H1 (cell line): ENCODE results near the gene ZNF202. TPM values are rescaled to one million over a fixed set of nuclear protein-coding genes. Genes with fewer than 3 reads are reported as not detected.

Experiments
- CTCF ChIA-PET: fragments of 300-600 bp; sonication (Branson Sonifier 250); formaldehyde crosslinking; loops from one replicate; lab custom pipeline; 2021; ENCODE audit not compliant: partially characterized antibody; lab: Charles Lee
- POLR2A ChIA-PET: fragments of 300-600 bp; sonication (Branson Sonifier 250); formaldehyde crosslinking; loops from one replicate; lab custom pipeline; 2021; ENCODE audit warnings: inconsistent platforms; ENCODE audit not compliant: partially characterized antibody; lab: Charles Lee
- DNase-seq, 2 experiments: peaks; one replicate each; pipeline versions ENCODE4 v3.0.0 to v3.0.0-alpha.2; 2010 to 2022; ENCODE audit warnings: low spot score in 2 of 2, low read depth in 1 of 2, mixed read lengths in 1 of 2
- FAIRE-seq: peaks from 2 replicates; lab custom pipeline; 2011; peaks lifted over from hg19 to GRCh38; lab: Jason Lieb, UNC
- H2AFZ ChIP-seq: 2 replicates; pipeline ENCODE4 v1.8.1; 2012; ENCODE audit warnings: low read length, inconsistent platforms
- H2AK5ac ChIP-seq: 2 replicates; pipeline ENCODE4 v1.6.1; 2013; ENCODE audit warnings: low read depth, low read length
- H2BK120ac ChIP-seq: replicated peaks from 2 replicates; pipeline ENCODE3; 2013; ENCODE audit warnings: low read depth, low read length, inconsistent platforms
- H2BK12ac ChIP-seq: 2 replicates; pipeline ENCODE4 v1.6.1; 2013; ENCODE audit warnings: low read depth, low read length
- H2BK15ac ChIP-seq: 2 replicates; pipeline ENCODE4 v1.6.1; 2013; ENCODE audit warnings: low read length
- H2BK20ac ChIP-seq: 2 replicates; pipeline ENCODE4 v1.6.1; 2013; ENCODE audit warnings: low read length
- H2BK5ac ChIP-seq: 2 replicates; pipeline ENCODE4 v1.6.1; 2013; ENCODE audit warnings: low read depth, low read length
- H3K14ac ChIP-seq: 2 replicates; pipeline ENCODE4 v1.6.1; 2013; ENCODE audit warnings: inconsistent platforms; ENCODE audit not compliant: insufficient read length
- H3K18ac ChIP-seq: 2 replicates; pipeline ENCODE4 v1.6.1; 2013; ENCODE audit warnings: low read length; ENCODE audit errors: extremely low read depth
- H3K23ac ChIP-seq: 2 replicates; pipeline ENCODE4 v1.6.1; 2013; ENCODE audit warnings: inconsistent platforms; ENCODE audit not compliant: insufficient read length
- H3K23me2 ChIP-seq: 2 replicates; pipeline ENCODE4 v1.6.1; 2013; ENCODE audit warnings: low read depth, low read length
- H3K27ac ChIP-seq: 2 replicates; pipeline ENCODE4 v1.6.1; 2011; ENCODE audit warnings: low read depth, low read length, inconsistent platforms
- H3K27me3 ChIP-seq, 4 experiments: replicated peaks in 1 of 4; 1 replicate in 1 of 4; 2 replicates in 3 of 4; pipeline versions ENCODE4 v1.6.1 to v1.8.1; 2011 to 2013; ENCODE audit warnings: low read length in 3 of 4, mild to moderate bottlenecking in 3 of 4, inconsistent platforms in 2 of 4, mixed read lengths in 2 of 4, moderate library complexity in 1 of 4; ENCODE audit not compliant: control insufficient read depth in 3 of 4, insufficient read depth in 3 of 4; ENCODE audit errors: extremely low read depth in 1 of 4
- H3K36me3 ChIP-seq, 4 experiments: 2 replicates each; pipeline versions ENCODE4 v1.6.1 to v1.8.1; 2011 to 2013; ENCODE audit warnings: mild to moderate bottlenecking in 4 of 4, low read length in 3 of 4, moderate library complexity in 2 of 4, control low read depth in 1 of 4, inconsistent platforms in 1 of 4; ENCODE audit not compliant: insufficient read depth in 4 of 4, control insufficient read depth in 2 of 4
- H3K4ac ChIP-seq: replicated peaks from 2 replicates; pipeline ENCODE3; 2013; ENCODE audit warnings: low read length, low read depth, mixed read lengths, inconsistent platforms; ENCODE audit not compliant: insufficient read length
- H3K4me1 ChIP-seq, 4 experiments: replicated peaks in 1 of 4; 1 replicate in 1 of 4; 2 replicates in 3 of 4; pipeline versions ENCODE4 v1.6.1 to v1.8.1; 2011 to 2013; ENCODE audit warnings: low read length in 3 of 4, inconsistent platforms in 2 of 4, mixed read lengths in 1 of 4; ENCODE audit not compliant: insufficient read depth in 4 of 4, control insufficient read depth in 3 of 4
- H3K4me2 ChIP-seq, 2 experiments: 2 replicates each; pipeline versions ENCODE4 v1.6.1 to v1.8.1; 2011 to 2013; ENCODE audit warnings: low read depth in 2 of 2, low read length in 2 of 2, control low read depth in 1 of 2, inconsistent platforms in 1 of 2, mild to moderate bottlenecking in 1 of 2; ENCODE audit not compliant: insufficient read depth in 1 of 2
- H3K4me3 ChIP-seq, 4 experiments: fragments of 200-600, 300-600 bp in 1 of 4; sonication (generic), shearing (Covaris generic), sonication (Bioruptor Twin) in 1 of 4; 2 replicates each; pipeline versions ENCODE4 v1.5.1 to v1.8.1; 2011 to 2016; ENCODE audit warnings: low read length in 4 of 4, low read depth in 3 of 4, control low read depth in 2 of 4, inconsistent platforms in 2 of 4, mild to moderate bottlenecking in 2 of 4, mixed read lengths in 1 of 4, moderate library complexity in 1 of 4; ENCODE audit not compliant: insufficient read depth in 2 of 4; ENCODE audit errors: extremely low read depth in 1 of 4
- H3K56ac ChIP-seq: replicated peaks from 2 replicates; pipeline ENCODE3; 2013; ENCODE audit warnings: low read depth, mild to moderate bottlenecking, mixed read lengths, low read length, inconsistent platforms; ENCODE audit not compliant: insufficient read length
- H3K79me1 ChIP-seq: 2 replicates; pipeline ENCODE4 v1.6.1; 2013; ENCODE audit warnings: low read depth, low read length, control low read depth
- H3K79me2 ChIP-seq, 2 experiments: 2 replicates each; pipeline versions ENCODE4 v1.6.1 to v1.8.1; 2012 to 2013; ENCODE audit warnings: low read length in 2 of 2, mild to moderate bottlenecking in 2 of 2, inconsistent platforms in 1 of 2; ENCODE audit not compliant: insufficient read depth in 2 of 2, control insufficient read depth in 1 of 2
- H3K9ac ChIP-seq, 4 experiments: replicated peaks in 1 of 4; 1 replicate in 1 of 4; 2 replicates in 3 of 4; pipeline versions ENCODE4 v1.6.1 to v1.8.1; 2011 to 2013; ENCODE audit warnings: low read depth in 3 of 4, low read length in 3 of 4, control low read depth in 2 of 4, mild to moderate bottlenecking in 2 of 4, moderate library complexity in 2 of 4, inconsistent platforms in 1 of 4; ENCODE audit errors: extremely low read depth in 1 of 4
- H3K9me3 ChIP-seq, 2 experiments: 2 replicates each; pipeline versions ENCODE4 v1.6.1 to v1.8.1; 2012 to 2013; ENCODE audit warnings: mild to moderate bottlenecking in 2 of 2, moderate library complexity in 2 of 2, control low read depth in 1 of 2, inconsistent platforms in 1 of 2, low read depth in 1 of 2, low read length in 1 of 2, mixed read lengths in 1 of 2; ENCODE audit not compliant: insufficient read depth in 2 of 2
- H4K20me1 ChIP-seq, 2 experiments: replicated peaks in 1 of 2; 2 replicates each; pipeline versions ENCODE3 to v1.8.1; 2011 to 2013; ENCODE audit warnings: inconsistent platforms in 2 of 2, low read length in 2 of 2, mild to moderate bottlenecking in 1 of 2; ENCODE audit not compliant: insufficient read depth in 2 of 2, control insufficient read depth in 1 of 2
- H4K5ac ChIP-seq: 2 replicates; pipeline ENCODE4 v1.6.1; 2013; ENCODE audit warnings: low read length, low read depth, mixed read lengths, inconsistent platforms; ENCODE audit not compliant: insufficient read length
- H4K8ac ChIP-seq: 2 replicates; pipeline ENCODE4 v1.8.0; 2013; ENCODE audit warnings: mild to moderate bottlenecking, moderate library complexity, low read length, inconsistent platforms; ENCODE audit not compliant: insufficient read depth; ENCODE audit errors: extremely low read depth
- H4K91ac ChIP-seq: replicated peaks from 2 replicates; pipeline ENCODE3; 2013; ENCODE audit warnings: low read length, mixed read lengths, inconsistent platforms; ENCODE audit not compliant: insufficient read length
- RBBP5 ChIP-seq: IDR thresholded peaks from 2 replicates; pipeline ENCODE4 v1.7.1; 2012; ENCODE audit warnings: low read depth, mild to moderate bottlenecking, inconsistent platforms, low read length, moderate library complexity, borderline replicate concordance
- USF2 ChIP-seq: IDR thresholded peaks from 2 replicates; pipeline ENCODE4 v1.6.1; 2011; ENCODE audit warnings: low read length, improper control_type of control experiment
- WGBS, 2 experiments: shearing (Covaris generic) in 1 of 2; methylation state at CpG; one replicate each; pipeline versions ENCODE4 v1.1.6 to v1.1.7; 2013 to 2015; ENCODE audit warnings: low lambda C conversion rate in 2 of 2, mixed read lengths in 2 of 2, inconsistent platforms in 1 of 2, low coverage in 1 of 2, missing lambda C conversion rate in 1 of 2; ENCODE audit not compliant: insufficient replicate concordance in 2 of 2, insufficient coverage in 1 of 2, insufficient read length in 1 of 2; ENCODE audit errors: extremely low coverage in 1 of 2, missing lambda C conversion rate in 1 of 2; 5-methylcytosine and 5-hydroxymethylcytosine counted together
- polyA plus RNA-seq, 7 experiments: library from polyadenylated mRNA; depleted of rRNA in 3 of 7; stranded (reverse) in 5 of 7; unstranded in 2 of 7; fragments of >200 nt in 5 of 7; fragments of 200-250 nt in 2 of 7; gene quantifications; 1 replicate in 5 of 7; 2 replicates in 1 of 7; 4 replicates in 1 of 7; pipeline versions ENCODE4 v1.2.1 to v1.2.3, GENCODE V29; 2011 to 2013; ENCODE audit warnings: missing spikeins in 2 of 7, mixed read lengths in 2 of 7
- total RNA-seq: library from RNA; stranded (reverse); fragmentation: NEBNext Ultra II Directional; extraction: Animal tissue kit (Norgen Biotek cat#: 25700); gene quantifications from 2 replicates; pipeline ENCODE4 v1.2.1, GENCODE V29; 2021

Gene ZNF202
- total and polyA plus RNA-seq, 2 of the 8 experiments (the other 6 are each of a cell fraction or from before 2014, with no cell fraction given): 14.1 to 33.9 TPM

- H3K79me2 ChIP-seq: no peaks in the 10 kb centered on the region
- FAIRE-seq: no peak
Measured at GRCh38 chr11:123678246-123678645, 63.2 kb downstream of the ZNF202 start.

More at GRCh38 chr11:123678246-123678645, 63.2 kb downstream of the ZNF202 start:
- Histone ChIP-seq H3K27me3 (0 out of 7 replicates have a peak, but pooled peaks cover 0 to 2% (median 0%) of the 10 kb centered on the region in 4 experiments), H4K91ac (no peak overlapping the region), H3K23me2 (no peaks in the 10 kb centered on the region), H2AK5ac (no peak overlapping the region), H2BK15ac (no peak overlapping the region), H3K4ac (no peak overlapping the region), H2BK5ac (no peak overlapping the region), H4K8ac (no peak overlapping the region), H2BK12ac (no peak overlapping the region), H3K14ac (no peak overlapping the region), H3K23ac (no peak overlapping the region), H3K36me3 (no peaks in the 10 kb centered on the region), H3K4me1 (no peaks in the 10 kb centered on the region), H3K27ac (no peak overlapping the region), H2AFZ (0 out of 2 replicates have a peak overlapping the region, but pooled peaks have one; percentile 46), H3K18ac (no peak overlapping the region), H3K9me3 (no peaks in the 10 kb centered on the region), H4K20me1 (no peaks in the 10 kb centered on the region), H3K9ac (no peak overlapping the region), H3K4me3 (no peak overlapping the region), H3K56ac (no peak overlapping the region), H3K4me2 (no peak overlapping the region), H2BK120ac (no peak overlapping the region), H3K79me1 (no peaks in the 10 kb centered on the region), H2BK20ac (no peak overlapping the region), H4K5ac (no peak overlapping the region)
- TF ChIP-seq USF2 (no peak), RBBP5 (no peak)
- ChIA-PET CTCF (interaction anchor here (0.7 to 1.6 kb wide), 4 partner anchors 25 to 41 kb away, joined by 3 to 6 read pairs (median 4); no protein-coding TSS in a partner anchor), POLR2A (interaction anchor here (0.8 kb wide), 1 partner anchor 153 kb away, joined by 3 read pairs; no protein-coding TSS in a partner anchor)
- 94% methylated on average over 2 of the region's 2 CpGs; no CpG with 5 or more reads in 1 of the 2 experiments for WGBS, 2 experiments
- DNase-seq: no peak
